GM12892 (cell line): ENCODE measurements around the gene RFFL.

ENCODE experiments used
- POLR2A ChIP-seq: IDR thresholded peaks from 2 replicates; pipeline ENCODE4 v1.6.1; 2011; ENCODE audit warnings: low read depth, low read length, control low read depth
- POLR2AphosphoS5 ChIP-seq: IDR thresholded peaks from 2 replicates; pipeline ENCODE4 v1.6.1; 2011; ENCODE audit warnings: low read depth, low read length, control low read depth
- TAF1 ChIP-seq: IDR thresholded peaks from 2 replicates; pipeline ENCODE4 v1.6.1; 2011; ENCODE audit warnings: low read depth, mild to moderate bottlenecking, control low read depth, low read length, borderline replicate concordance

DNA sequence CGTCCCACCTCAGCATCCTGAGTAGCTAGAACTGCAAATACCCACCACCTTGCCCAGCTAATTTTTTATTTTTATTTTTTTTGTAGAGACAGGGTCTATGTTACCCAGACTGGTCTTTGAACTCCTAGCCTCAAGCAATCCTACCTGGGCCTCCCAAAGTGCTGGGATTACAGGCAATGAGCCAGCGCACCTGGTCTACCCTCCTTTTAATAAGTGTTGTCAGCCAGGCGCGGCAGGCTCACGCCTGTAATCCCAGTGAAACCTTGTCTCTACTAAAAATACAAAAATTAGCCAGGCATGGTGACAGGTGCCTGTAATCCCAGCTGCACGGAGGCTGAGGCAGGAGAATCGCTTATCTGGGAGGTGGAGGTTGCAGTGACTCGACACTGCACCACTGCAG is 19.3 kb downstream of the RFFL start:
- no peak for TF ChIP-seq POLR2A
- TF ChIP-seq POLR2AphosphoS5, result no peak
- TF ChIP-seq TAF1, result no peak
